Hippocampal formation (tissue), 2 donors: ENCODE measurements around the gene MUC15.
"Not testable (repeated sequence)": the region's sequence is repeated elsewhere in the genome, so short reads cannot be mapped to it uniquely, and the experiment has no call there.

ENCODE experiments used
- DNase-seq, 2 donors: peaks; one replicate each; lab custom pipeline; 2025; lab: John Stamatoyannopoulos, UW

The MUC15 gene, protein sequence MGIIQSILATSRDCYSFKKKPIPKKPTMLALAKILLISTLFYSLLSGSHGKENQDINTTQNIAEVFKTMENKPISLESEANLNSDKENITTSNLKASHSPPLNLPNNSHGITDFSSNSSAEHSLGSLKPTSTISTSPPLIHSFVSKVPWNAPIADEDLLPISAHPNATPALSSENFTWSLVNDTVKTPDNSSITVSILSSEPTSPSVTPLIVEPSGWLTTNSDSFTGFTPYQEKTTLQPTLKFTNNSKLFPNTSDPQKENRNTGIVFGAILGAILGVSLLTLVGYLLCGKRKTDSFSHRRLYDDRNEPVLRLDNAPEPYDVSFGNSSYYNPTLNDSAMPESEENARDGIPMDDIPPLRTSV

DNA sequence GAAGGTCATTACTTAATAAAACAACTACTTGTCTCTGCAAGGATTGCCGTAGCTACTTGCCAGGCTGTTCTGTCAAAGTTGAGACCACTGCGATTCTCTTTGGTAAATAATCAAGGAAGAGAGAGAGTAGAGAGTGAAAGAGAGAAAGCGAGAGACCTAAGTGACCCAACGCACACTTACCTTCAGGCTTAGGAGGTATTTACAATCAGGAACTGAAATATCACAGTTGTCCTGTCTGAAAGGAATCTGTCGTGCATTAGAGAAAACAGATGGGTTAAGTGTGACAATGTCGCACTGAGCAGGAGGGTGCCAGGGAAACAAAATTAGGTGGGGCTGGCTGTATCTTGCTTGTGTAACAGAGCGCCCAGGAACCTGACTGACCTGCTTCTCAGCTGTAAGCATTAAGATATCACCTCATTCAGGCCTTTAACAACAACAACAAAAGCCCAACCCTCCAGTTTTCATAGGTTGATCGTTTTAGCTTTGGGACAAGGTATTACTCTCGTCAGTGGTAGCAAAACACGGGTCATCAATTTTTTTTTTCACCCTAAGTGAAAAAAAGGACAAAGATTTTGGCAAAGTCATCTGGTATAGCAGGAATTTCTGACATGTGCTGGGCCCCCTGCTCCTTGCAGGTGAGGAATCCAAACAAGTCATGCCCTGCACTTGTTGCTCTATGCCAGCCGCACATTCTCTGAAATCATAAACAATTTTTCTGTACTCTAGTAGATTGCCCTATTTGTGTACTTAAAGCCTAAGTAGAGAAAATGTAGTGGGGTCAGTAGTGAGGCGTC lies at the start of gene MUC15:
Gene MUC15, minus strand, starts transcription at position 403 of the 794 bp plus-strand sequence. CDS start 5,169 bp downstream, outside the sequence.
- DNase-seq, result no peak

DNA sequence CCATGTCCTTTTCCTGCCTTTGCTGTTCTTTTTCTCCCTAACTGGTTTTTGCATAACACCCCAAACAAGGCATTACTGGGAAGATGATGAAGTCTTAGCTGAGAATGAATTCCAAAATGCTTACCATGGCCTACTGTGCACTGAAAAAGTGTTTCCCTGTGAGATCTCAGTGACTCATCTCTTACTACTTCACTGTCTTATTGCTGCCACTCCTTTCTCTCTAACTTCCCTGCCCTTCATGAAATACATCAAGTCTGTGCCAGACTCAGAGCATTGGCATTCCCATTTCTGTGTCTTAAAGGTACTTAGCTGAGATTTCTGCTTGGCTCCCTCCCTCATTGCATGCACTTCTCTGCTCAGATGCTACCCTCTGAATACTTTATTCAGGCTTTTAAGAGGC lies 49.1 kb upstream of the MUC15 start:
- no peak for DNase-seq

DNA sequence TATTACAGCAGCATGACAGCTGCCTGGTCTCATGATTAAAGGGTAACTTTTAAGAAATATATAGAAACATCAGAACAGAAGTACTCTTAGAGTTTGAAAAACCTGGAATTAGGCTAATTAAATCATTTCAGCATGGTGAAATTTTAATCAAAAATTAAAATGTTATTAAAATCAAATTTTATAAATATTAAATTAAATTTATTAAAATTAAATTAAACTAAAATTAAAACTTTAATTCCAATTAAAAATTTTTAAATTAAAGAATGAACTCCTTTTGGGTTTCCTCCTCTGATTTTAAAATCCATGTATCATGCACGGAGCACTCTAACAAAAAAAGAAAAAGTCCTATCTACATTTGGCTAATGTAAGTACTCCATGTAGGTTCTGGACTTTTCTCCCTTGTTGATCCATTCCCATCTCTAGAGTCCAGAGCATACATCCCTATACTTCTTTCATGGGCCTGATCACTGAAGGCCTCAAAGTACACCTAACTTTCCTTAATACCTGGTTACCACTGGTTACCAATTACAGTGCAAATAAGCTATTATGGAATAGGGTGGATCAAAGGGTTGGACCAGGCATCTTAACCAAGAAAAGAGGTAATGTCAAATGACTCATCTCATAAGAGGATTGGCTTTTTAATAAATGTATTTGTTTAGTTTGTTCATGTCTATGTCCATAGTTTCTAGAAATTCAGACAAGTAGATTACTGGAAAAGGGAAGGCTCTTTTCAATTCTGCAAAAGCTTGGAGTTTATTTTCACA lies 48.4 kb upstream of the MUC15 start:
- no peak for DNase-seq

DNA sequence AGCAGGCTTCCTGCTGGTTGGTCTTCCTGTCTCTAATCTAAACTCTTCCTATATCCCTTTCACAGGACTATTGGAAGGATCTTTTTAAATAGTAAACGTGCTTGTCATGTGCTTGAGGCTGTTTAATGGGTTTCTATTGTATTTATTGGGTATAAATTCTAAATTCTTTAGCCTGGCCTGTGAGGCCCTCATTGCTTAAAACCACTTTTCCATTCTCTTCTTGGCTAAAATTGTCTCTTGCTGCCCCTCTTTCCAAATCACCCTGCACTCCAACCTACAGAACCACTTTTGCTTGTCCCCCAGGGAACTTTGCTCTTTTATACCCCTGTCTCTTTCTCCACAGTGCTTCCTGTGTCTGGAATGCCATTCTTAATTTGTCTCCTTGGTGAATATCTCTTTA lies 46.4 kb upstream of the MUC15 start:
- no peak for DNase-seq

DNA sequence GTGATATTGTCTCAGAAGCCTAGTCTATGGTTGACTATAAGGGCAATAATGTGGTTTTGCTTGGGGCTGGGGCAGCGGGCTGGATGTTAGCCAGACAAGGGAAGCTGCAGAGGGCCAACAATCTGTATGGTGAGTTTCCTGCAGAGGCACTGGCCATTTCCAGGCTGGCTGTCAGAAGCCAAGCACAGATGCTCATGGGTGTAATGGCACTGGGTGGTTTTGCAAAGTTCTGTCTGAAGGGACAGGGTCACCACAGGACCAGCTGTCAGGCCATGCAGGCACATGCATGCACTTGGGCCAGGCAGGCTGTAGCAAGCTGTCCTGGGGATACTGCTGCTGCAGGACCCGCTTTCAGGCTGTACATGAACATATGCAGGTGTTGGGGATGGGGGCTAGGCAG lies 41.7 kb upstream of the MUC15 start:
- DNase-seq, result no peak

DNA sequence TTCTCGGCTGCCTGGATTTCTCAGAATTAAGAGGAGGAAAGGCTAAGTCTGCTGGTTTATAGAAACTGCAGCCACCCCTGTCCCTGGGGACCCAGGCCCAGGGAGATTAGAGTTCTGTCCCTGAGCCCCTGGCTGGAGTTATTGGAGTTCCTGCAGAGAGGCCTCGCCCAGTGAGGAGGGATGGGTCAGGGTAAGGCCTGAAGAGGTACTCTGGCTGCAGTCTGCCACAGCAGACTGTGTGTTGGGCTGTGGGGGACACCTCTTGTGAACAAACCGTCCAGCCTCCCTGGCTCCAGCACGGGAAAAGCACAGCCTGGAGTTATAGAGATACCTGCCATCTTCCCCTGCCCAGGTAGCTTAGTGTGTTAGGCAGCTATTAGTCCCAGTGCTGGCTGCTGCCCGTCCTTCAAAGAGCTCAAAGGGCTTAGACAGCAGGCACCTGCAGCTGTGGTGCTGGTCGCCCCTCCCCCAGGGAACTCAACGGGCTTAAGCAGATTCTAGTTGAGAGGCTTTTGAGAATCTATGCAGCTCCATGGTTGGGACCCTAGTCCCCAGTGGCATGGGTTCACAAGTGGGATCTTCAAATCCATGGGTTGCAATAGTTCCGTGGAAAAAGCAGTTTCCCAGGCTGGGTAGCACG lies 36.6 kb upstream of the MUC15 start:
- DNase-seq, result no peak

DNA sequence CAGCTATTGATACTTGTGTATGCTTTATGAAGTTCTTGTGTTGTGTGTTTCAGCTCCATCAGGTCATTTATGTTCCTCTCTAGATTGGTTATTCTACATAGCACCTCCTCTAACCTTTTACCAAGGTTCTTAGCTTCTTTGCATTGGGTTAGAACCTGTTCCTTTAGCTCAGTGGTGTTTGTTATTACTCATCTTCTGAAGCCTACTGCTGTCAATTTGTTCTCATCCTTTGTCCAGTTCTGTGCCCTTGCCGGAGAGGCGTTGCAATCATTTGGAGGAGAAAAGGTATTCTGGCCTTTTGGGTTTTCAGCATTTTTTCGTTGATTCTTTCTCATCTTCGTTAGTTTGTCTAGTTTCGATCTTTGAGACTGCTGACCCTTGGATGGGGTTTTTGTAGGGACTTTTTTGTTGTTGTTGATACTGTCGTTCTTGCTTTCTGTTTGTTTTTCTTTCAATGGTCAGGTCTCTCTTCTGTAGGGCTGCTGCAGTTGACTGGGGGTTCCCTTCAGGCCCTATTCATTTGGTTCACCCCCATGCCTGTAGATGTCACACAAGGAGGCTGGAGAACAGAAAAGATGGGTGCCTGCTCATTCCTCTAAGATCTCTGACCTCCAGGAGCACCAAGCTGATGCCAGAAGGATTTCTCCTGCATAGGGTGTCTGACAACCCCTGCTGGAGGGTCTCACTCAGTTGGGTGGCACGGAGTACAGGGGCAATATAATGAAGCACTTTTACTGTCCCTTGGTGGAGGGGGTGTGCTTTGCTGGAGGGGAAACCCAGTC lies 35.9 kb upstream of the MUC15 start:
- no peak for DNase-seq

DNA sequence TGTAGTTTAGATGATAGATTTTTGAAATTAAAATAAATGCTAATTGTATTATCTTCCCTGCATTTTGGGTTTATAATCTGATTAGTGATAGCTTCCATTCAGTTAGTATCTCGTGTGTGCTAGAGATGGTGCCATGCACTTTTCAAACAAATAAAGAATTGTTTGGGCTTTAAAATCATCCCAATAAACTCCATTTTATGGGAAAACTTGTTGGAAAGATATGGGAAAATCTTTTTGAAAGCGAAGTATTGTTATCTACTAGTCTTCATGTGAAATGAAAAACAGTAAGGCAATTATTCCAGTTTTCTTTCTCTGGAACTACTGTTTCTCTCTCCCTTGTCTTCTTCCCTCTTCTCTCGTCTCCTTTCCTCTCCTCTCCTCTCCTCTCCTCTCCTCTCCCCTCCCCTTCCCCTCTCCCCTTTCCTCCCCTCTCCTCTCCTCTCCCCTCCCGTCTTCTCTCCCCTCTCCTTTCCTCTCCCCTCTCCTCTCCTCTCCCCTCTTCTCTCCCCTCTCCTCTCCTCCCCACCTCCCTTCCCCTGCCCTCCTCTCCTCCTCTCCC lies 27.9 kb upstream of the MUC15 start:
- no peak for DNase-seq

DNA sequence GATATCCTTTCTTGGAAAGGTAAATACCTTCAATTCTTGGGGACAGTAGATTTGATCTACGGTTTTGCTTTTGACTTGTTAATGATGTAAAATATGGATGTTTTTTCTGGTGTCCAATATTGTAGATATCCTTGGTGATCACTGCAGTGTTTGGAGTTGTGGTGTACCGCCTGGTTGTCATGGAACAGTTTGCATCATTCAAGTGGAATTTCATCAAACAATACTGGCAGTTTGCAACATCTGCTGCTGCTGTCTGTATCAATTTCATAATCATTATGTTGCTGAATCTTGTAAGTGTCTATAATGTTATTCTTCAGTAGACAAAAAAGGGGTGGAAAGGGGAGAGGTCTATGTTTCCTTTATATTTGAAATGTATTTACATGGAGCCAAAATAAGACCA lies 27.4 kb upstream of the MUC15 start:
- no peak for DNase-seq

DNA sequence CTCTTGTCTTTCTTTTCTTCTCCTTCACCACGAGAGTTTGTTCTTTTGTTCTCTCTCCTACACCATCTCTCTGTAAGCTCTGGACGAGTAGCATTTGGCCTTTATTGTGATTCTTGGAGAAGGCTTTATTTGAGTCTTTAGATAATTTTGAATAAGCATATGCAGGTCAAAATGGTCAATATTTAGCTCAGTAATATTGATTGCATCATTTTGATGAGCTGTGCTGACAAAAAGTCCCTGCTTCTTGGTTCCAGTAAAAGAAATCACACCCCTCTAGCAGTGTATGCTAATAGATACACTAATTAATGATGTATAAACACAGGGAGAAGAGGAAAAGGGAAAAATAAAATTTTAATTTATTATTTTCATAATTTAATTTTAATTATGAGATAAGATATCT lies 25.8 kb upstream of the MUC15 start:
- no peak for DNase-seq

DNA sequence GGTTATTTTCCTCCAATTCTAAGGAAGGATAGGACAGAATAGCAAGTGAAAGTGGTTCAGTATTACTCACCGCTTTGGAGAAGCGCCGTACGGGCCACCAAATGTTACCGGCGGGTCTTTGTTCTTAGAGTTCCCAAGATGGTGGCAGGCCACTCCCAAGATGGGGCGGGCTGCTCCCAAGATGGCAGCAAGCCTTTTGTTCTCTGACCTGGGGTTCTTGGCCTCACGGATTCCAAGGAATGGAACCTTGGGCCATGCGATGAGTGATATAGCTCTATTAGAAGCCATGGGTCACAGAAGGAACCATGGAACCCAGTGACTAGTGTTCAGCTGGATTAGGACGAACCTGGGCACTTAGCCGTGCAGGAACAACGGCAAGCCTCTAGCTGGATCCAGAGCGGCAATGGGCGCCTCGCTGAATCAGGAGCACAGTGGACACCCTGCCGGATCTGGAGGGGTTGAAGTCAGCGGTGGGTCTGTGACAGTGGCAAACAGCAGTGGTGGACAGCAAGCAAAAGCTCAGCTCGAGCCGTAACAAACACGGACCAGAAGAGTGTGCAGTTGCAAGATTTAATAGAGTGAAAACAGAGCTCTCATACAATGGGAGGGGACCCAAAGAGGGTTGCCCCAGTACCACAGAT lies 25.1 kb upstream of the MUC15 start:
- not testable (repeated sequence) for DNase-seq

DNA sequence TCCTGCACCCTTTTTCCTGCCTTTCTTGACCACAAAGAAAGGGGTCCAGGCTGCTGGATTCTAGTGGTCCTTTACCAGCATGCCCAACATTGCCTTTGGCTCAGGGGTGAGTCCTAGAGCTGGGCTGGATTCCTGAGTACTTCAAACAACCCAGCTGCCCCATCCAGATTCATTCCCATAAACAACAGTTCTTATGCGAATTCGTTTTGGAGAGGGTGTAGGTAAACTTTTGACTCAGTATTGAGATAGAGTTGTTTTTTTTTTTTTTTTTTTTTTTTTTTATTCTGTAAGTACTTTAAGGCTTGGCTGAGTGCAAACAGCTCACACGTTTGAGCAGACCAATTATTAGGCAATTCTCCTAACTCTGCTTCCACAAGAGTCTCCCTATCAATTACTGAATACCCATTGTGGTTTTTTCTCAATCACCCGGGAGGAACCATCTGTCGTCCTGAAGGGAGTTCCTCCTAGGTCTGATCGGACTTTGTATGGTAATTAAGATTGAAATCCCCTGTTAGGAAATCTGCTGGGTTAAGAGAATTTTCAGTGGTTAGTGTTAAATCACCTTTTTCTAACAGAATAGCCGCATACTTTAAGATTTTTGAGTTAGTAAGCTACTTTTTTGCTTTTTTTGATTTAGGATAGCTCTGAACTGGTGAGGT lies 23.3 kb upstream of the MUC15 start:
- DNase-seq, result not testable (repeated sequence)

DNA sequence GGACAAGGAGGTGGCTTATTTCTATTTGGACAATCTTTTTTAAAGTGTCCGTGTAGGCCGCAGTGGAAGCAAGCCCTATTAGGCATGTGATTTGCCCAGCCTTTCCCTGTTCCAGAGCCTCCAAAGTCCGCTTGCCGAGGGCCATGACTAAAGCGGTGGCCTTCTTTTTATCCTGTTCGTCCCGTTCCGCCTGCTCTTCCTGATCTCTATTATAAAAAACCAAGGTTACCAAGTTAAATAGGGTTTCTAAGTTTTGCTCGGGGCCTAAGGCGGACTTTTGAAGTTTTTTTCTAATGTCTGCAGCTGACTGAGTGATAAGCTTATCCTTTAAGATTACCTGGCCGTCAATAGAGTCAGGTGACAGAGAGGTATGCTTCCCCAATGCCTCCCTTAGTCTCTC lies 21.6 kb upstream of the MUC15 start:
- DNase-seq, result no peak

DNA sequence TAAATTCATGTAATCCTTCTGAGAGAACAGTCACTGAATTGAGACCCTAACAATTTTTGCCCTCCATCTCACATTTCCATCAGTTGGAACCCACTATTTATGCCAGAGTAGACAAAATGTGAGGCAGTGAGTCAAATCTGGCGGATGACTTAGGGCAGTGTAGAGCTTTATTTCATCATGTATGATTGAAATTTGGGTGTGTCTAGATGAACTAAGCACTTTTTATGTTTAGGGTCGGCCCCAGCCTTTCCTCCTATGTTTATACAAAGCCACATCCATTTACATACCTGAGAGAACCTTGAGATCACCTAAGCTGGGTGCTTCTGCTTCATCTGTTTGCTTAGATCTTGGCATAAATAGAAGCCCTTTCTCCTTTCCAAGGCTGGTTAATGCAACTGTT lies 15.0 kb upstream of the MUC15 start:
- DNase-seq, result no peak

DNA sequence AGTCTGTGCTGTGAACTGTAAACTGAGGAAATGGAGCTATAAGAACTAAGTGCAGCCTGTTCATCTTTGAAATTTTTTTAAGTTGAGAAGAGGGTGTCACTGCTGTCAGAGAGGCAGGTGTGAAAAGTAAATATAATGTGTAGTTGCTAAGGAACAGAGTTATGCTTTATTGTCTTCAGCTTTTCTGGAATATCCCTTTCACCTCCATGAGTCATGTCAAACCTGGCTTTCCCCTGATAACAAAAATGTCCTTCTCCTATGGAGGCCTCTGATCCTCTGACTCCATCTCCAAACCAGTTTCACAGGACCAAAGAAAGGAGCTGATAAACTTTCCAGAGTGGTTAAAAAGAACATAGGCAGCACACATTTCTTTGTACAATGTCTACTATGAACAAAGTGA lies 12.8 kb upstream of the MUC15 start:
- no peak for DNase-seq

DNA sequence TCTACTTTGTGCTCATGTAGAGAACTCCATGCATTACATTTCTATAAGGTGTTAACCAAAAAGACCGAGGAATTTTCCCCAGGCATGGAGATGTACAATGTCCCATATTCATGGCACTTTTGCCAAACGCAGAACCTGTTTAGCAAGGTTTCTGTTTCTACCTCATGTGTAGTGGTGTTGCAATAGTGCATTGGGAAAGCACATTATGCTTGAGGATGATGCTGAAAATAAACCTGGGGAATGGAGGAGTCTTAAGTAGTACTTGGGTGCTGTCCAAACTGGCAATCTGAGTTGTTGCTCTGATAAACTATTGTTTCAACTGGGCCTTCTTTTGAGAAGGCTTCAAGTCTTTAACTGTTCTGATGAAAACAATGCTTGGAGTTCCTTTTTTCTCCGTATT lies 11.5 kb upstream of the MUC15 start:
- DNase-seq, result no peak

DNA sequence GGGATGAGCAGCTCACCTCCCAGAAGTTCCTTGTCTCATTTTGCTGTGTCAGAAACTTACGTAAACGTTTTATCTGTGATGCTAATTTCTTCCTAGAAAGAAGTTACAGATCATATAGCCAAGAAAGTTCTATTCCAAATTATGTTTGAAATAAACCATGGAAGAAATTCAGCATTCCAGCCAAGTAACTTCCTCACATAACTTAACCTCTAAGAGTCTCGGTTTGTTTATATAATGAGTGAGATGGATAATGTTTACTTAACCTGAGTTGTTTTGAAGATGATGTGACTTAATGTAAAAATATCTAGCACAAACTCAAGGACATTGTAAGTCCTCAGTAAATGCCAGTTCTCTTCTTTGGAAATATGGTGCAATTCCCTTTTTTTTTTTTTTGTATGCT lies 8.9 kb upstream of the MUC15 start:
- no peak for DNase-seq

DNA sequence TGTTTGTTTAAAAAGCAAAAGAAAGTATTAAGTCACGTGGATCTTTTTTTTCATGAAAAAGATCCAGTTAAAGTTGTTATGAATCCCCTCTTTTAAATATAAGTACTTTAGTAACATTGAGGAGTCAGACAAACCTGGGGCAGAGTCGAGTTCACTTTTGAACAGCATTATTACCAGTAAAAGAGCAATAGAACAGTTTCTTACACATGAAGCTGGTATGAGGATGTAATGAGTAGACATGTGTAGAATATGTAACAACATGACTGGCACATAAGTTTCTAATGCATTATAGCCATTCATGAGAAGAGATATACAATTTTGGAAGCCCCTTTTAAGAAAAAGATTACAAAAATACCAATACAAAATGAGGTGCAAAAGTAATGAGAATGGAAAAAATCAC lies 7.6 kb upstream of the MUC15 start:
- DNase-seq, result no peak

DNA sequence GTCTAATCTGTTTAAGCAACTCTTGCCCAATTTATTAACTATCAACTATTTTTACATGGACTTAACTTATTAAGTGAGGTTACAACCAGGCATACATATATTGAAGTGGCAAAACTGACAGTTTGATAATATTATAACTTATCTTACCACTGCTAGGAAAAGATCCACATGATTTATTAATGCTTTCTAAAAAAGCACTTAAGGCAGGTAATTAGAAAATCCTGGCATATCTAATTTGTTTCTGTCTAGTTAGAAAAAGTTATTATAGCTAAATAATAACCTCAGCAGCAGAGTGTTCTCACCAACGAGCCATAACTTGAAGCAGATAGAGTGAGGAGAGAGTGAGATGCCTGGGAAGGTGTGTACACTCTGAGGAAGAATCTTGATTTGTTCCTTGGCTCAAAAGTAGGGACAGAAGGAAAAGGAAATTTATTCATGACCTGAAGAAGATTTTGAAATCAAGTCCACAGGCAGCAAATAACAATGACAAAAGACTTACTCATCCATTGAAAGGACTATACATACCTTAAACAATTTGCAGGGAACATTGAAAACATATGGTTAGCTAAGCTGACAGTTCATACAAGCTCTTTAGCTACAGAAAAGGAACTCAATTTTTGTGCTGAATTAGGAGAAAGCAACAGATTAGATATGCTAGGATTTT lies 7.1 kb upstream of the MUC15 start:
- no peak for DNase-seq
